Endothelial cell (in vitro differentiated cells): ENCODE results near the gene SLC4A2. TPM values are rescaled to one million over a fixed set of nuclear protein-coding genes. Genes with fewer than 3 reads are reported as not detected.

ENCODE experiments used
- DNase-seq: peaks from one replicate; pipeline ENCODE4 v3.0.0; 2021; ENCODE audit warnings: low spot score
- H3K27ac Mint-ChIP-seq: one replicate; pipeline ENCODE4 v1.8.0; 2021; ENCODE audit warnings: mixed read lengths, inconsistent platforms; ENCODE audit not compliant: unreplicated experiment
- H3K27me3 Mint-ChIP-seq: one replicate; pipeline ENCODE4 v1.8.0; 2021; ENCODE audit warnings: mild to moderate bottlenecking, moderate library complexity, mixed read lengths, inconsistent platforms; ENCODE audit not compliant: unreplicated experiment
- H3K36me3 Mint-ChIP-seq: one replicate; pipeline ENCODE4 v1.8.0; 2021; ENCODE audit warnings: mild to moderate bottlenecking, low read depth, mixed read lengths, inconsistent platforms; ENCODE audit not compliant: unreplicated experiment
- H3K4me1 Mint-ChIP-seq: one replicate; pipeline ENCODE4 v1.8.0; 2021; ENCODE audit warnings: mild to moderate bottlenecking, mixed read lengths, inconsistent platforms; ENCODE audit not compliant: unreplicated experiment
- H3K4me3 Mint-ChIP-seq: one replicate; pipeline ENCODE4 v1.8.0; 2021; ENCODE audit warnings: mild to moderate bottlenecking, mixed read lengths, inconsistent platforms; ENCODE audit not compliant: unreplicated experiment
- H3K9me3 Mint-ChIP-seq: one replicate; pipeline ENCODE4 v1.8.0; 2021; ENCODE audit warnings: mixed read lengths, inconsistent platforms; ENCODE audit not compliant: unreplicated experiment
- CTCF ChIP-seq: fragments of 200-600 bp; sonication (generic); IDR thresholded peaks from one replicate; pipeline ENCODE4 v1.5.0; 2021; ENCODE audit warnings: antibody characterized with exemption; ENCODE audit not compliant: unreplicated experiment
- total RNA-seq: library from RNA; stranded (reverse); fragmentation: NEBNext Ultra II Directional; extraction: Animal tissue kit (Norgen Biotek cat#: 25700); gene quantifications from one replicate; pipeline ENCODE4 v1.2.1, GENCODE V29; 2021; ENCODE audit not compliant: unreplicated experiment

Gene SLC4A2
- total RNA-seq, 1 donor from 2014 or later: 115 TPM

GRCh38 chr7:151061213-151062110 is 2.1 kb downstream of the SLC4A2 start:
- Mint-ChIP-seq H3K27me3 (peaks cover 11% of the 10 kb centered on the region), H3K4me3 (peak overlapping the region; percentile 85), H3K36me3 (peaks cover 8% of the 10 kb centered on the region), H3K27ac (no peak overlapping the region), H3K4me1 (peaks cover 30% of the 10 kb centered on the region), H3K9me3 (no peaks in the 10 kb centered on the region)
- no peak for TF ChIP-seq CTCF
- no peak for DNase-seq

- peaks cover 10% of the 10 kb centered on the region for H3K27me3 Mint-ChIP-seq
- no peak for TF ChIP-seq CTCF
- H3K4me1 Mint-ChIP-seq: peaks cover 25% of the 10 kb centered on the region
- H3K9me3 Mint-ChIP-seq: no peaks in the 10 kb centered on the region
- peaks cover 8% of the 10 kb centered on the region for H3K36me3 Mint-ChIP-seq
- peak overlapping the region; percentile 85 for H3K4me3 Mint-ChIP-seq
- no peak for DNase-seq
- H3K27ac Mint-ChIP-seq: no peak overlapping the region
Measured at GRCh38 chr7:151062111-151062398, 2.7 kb downstream of the SLC4A2 start.

- H3K27ac Mint-ChIP-seq: no peak overlapping the region
- no peak overlapping the region for H3K4me3 Mint-ChIP-seq
- DNase-seq: peak; percentile 67
- H3K9me3 Mint-ChIP-seq: no peaks in the 10 kb centered on the region
- peaks cover 20% of the 10 kb centered on the region for H3K4me1 Mint-ChIP-seq
- peaks cover 12% of the 10 kb centered on the region for H3K36me3 Mint-ChIP-seq
- no peak for TF ChIP-seq CTCF
- peaks cover 5% of the 10 kb centered on the region for H3K27me3 Mint-ChIP-seq
Measured at GRCh38 chr7:151062399-151063211, 3.2 kb downstream of the SLC4A2 start.

- Mint-ChIP-seq H3K4me1 (peaks cover 20% of the 10 kb centered on the region), H3K4me3 (no peak overlapping the region), H3K36me3 (peaks cover 17% of the 10 kb centered on the region), H3K9me3 (no peaks in the 10 kb centered on the region), H3K27me3 (peaks cover 7% of the 10 kb centered on the region), H3K27ac (no peak overlapping the region)
- TF ChIP-seq CTCF: no peak
- no peak for DNase-seq
Measured at GRCh38 chr7:151063212-151063561, 3.8 kb downstream of the SLC4A2 start.

- Mint-ChIP-seq H3K27ac (no peak overlapping the region), H3K4me1 (peaks cover 13% of the 10 kb centered on the region), H3K9me3 (no peaks in the 10 kb centered on the region), H3K4me3 (no peak overlapping the region), H3K36me3 (peaks cover 21% of the 10 kb centered on the region), H3K27me3 (peaks cover 7% of the 10 kb centered on the region)
- TF ChIP-seq CTCF: no peak
- no peak for DNase-seq
Measured at GRCh38 chr7:151064454-151064853, 5.1 kb downstream of the SLC4A2 start.
